Kidney (tissue), 14 donors: ENCODE measurements around the gene YPEL2. TPM values are rescaled to one million over a fixed set of nuclear protein-coding genes. Genes with fewer than 3 reads are reported as not detected.

Experiments
- DNase-seq, 5 donors: peaks; one replicate each; pipeline ENCODE4 v3.0.0-alpha.2; 2013 to 2020
- FAIRE-seq: peaks from 2 replicates; lab custom pipeline; 2012; peaks lifted over from hg19 to GRCh38; lab: Jason Lieb, UNC
- H3K27ac ChIP-seq, 2 donors: one replicate each; pipeline ENCODE4 v1.7.0; 2013; ENCODE audit warnings: low read depth in 2 of 2, low read length in 2 of 2, inconsistent platforms in 1 of 2
- H3K27me3 ChIP-seq: one replicate; pipeline ENCODE4 v1.7.1; 2013; ENCODE audit warnings: low read length, inconsistent platforms; ENCODE audit not compliant: control insufficient read depth, insufficient read depth
- H3K36me3 ChIP-seq, 3 donors: one replicate each; pipeline versions ENCODE4 v1.7.0 to v1.7.1; 2013; ENCODE audit warnings: low read length in 3 of 3, control low read depth in 1 of 3, inconsistent platforms in 1 of 3; ENCODE audit not compliant: insufficient read depth in 3 of 3, control insufficient read depth in 2 of 3
- H3K4me1 ChIP-seq, 3 donors: one replicate each; pipeline versions ENCODE4 v1.7.0 to v1.7.1; 2013; ENCODE audit warnings: low read length in 3 of 3, inconsistent platforms in 1 of 3, low read depth in 1 of 3; ENCODE audit not compliant: control insufficient read depth in 2 of 3, insufficient read depth in 2 of 3
- H3K4me3 ChIP-seq, 3 donors: one replicate each; pipeline versions ENCODE4 v1.7.0 to v1.8.1; 2013; ENCODE audit warnings: low read length in 3 of 3, control low read depth in 1 of 3, inconsistent platforms in 1 of 3
- H3K9ac ChIP-seq, 3 donors: one replicate each; pipeline versions ENCODE4 v1.7.0 to v1.7.1; 2013; ENCODE audit warnings: low read length in 3 of 3, control low read depth in 1 of 3, inconsistent platforms in 1 of 3
- H3K9me3 ChIP-seq, 3 donors: one replicate each; pipeline versions ENCODE4 v1.7.0 to v1.7.1; 2013; ENCODE audit warnings: low read length in 3 of 3, control low read depth in 1 of 3, inconsistent platforms in 1 of 3; ENCODE audit not compliant: control insufficient read depth in 2 of 3, insufficient read depth in 1 of 3
- CTCF ChIP-seq: IDR thresholded peaks from 3 replicates; pipeline ENCODE4 v1.5.1; 2012; ENCODE audit warnings: mild to moderate bottlenecking, moderate library complexity, borderline replicate concordance; ENCODE audit not compliant: insufficient read depth; ENCODE audit errors: extremely low read depth
- intact Hi-C: fragments of 100-400 bp; cut with DNase I; formaldehyde crosslinking; loops from one replicate; pipeline ENCODE4 v1.11.1; 2022
- polyA plus RNA-seq: library from polyadenylated mRNA; stranded (reverse); fragments of 350-450 nt; fragmentation: Illumina TruSeq; extraction: RNeasy Lipid Tissue Mini Kit (QIAGEN cat#74804); gene quantifications from one replicate; pipeline ENCODE4 v1.2.3, GENCODE V29; 2014; ENCODE audit warnings: low read depth, low replicate concordance; ENCODE audit not compliant: insufficient read depth
- total RNA-seq: library from RNA; stranded (reverse); fragmentation: NEBNext Ultra II Directional; extraction: Animal tissue kit (Norgen Biotek cat#: 25700); gene quantifications from one replicate; pipeline ENCODE4 v1.2.1, GENCODE V29; 2021
- donor health status: control.
- donor health status: control.
- donor health status: control.
- donor health status: control.
- donor health status: control.
- donor health status: DM: yes; HTN: yes; CAD: no.
- donor health status: Normal renal cell carcinoma (clear cell type).

Gene YPEL2
- total and polyA plus RNA-seq, 2 donors from 2014 or later: 9.0 to 53.6 TPM

- H3K4me1 ChIP-seq: peaks cover 6 to 23% (median 14%) of the 10 kb centered on the region in 3 donors
- H3K36me3 ChIP-seq: peaks cover 0 to 23% (median 11%) of the 10 kb centered on the region in 3 donors
- no peak overlapping the region for H3K9ac ChIP-seq
- H3K4me3 ChIP-seq: no peak overlapping the region
- DNase-seq: peak in 4 of 5 donors; percentile 77 to 90 (median 88)
- peak overlapping the region; percentile 47 to 73 for H3K27ac ChIP-seq
- no peaks in the 10 kb centered on the region for H3K27me3 ChIP-seq
- intact Hi-C loops: no loop called here
- TF ChIP-seq CTCF: no peak
- no peak for FAIRE-seq
- no peaks in the 10 kb centered on the region for H3K9me3 ChIP-seq
Observed at GRCh38 chr17:59387351-59388068, 56.1 kb downstream of the YPEL2 start.

- no peak overlapping the region for H3K9ac ChIP-seq
- peak overlapping the region; percentile 68 to 73 for H3K27ac ChIP-seq
- H3K4me1 ChIP-seq: peaks cover 6 to 23% (median 14%) of the 10 kb centered on the region in 3 donors
- H3K4me3 ChIP-seq: no peak overlapping the region
- H3K36me3 ChIP-seq: peaks cover 2 to 23% (median 11%) of the 10 kb centered on the region in 3 donors
- no peak for TF ChIP-seq CTCF
- no peaks in the 10 kb centered on the region for H3K9me3 ChIP-seq
- intact Hi-C loops: no loop called here
- FAIRE-seq: no peak
- peak in 4 of 5 donors; percentile 58 to 75 (median 66) for DNase-seq
- no peaks in the 10 kb centered on the region for H3K27me3 ChIP-seq
Observed at GRCh38 chr17:59388069-59388556, 56.7 kb downstream of the YPEL2 start.

- DNase-seq (no peak), FAIRE-seq (no peak)
- Histone ChIP-seq H3K9me3 (no peaks in the 10 kb centered on the region), H3K9ac (no peak overlapping the region), H3K4me1 (peaks cover 6 to 23% (median 14%) of the 10 kb centered on the region in 3 donors), H3K36me3 (peaks cover 2 to 23% (median 11%) of the 10 kb centered on the region in 3 donors), H3K4me3 (no peak overlapping the region), H3K27me3 (no peaks in the 10 kb centered on the region), H3K27ac (no peak overlapping the region)
- intact Hi-C loops: no loop called here
- TF ChIP-seq CTCF: no peak
Observed at GRCh38 chr17:59389066-59389465, 57.6 kb downstream of the YPEL2 start.
